IMR-90 (cell line): Measurements from ENCODE around the gene FAM110D. TPM values are rescaled to one million over a fixed set of nuclear protein-coding genes. Genes with fewer than 3 reads are reported as not detected.

Experiments used
- ATAC-seq: fragments of 200-7000 bp; cut with Tn5 transposase; 2 replicates; pipeline ENCODE4 v1.9.1; 2020; ENCODE audit warnings: low read depth, mild to moderate bottlenecking, moderate library complexity
- BruUV-seq: library from RNA; stranded (reverse); fragments of 400-500 nt; replicated peaks from 2 replicates; lab custom pipeline; 2021; lab: Mats Ljungman, UMichigan
- CTCF ChIA-PET: fragments of 300-600 bp; formaldehyde crosslinking; extraction: SDS; loops from one replicate; lab custom pipeline; 2021; ENCODE audit warnings: antibody characterized with exemption; lab: Yijun Ruan, JAX
- POLR2A ChIA-PET: fragments of 300-600 bp; sonication (Branson Sonifier 250); formaldehyde crosslinking; loops from one replicate; lab custom pipeline; 2022; ENCODE audit warnings: antibody characterized with exemption; ENCODE audit not compliant: unreplicated experiment; lab: Charles Lee
- DNase-seq: peaks from one replicate; pipeline ENCODE4 v3.0.0; 2013
- H2AFZ ChIP-seq: replicated peaks from 2 replicates; pipeline ENCODE3; 2013; ENCODE audit warnings: low read length, mild to moderate bottlenecking; ENCODE audit not compliant: poor library complexity
- H2AK5ac ChIP-seq: 2 replicates; pipeline ENCODE4 v1.6.1; 2013; ENCODE audit warnings: low read depth, low read length, inconsistent platforms
- H2AK9ac ChIP-seq: replicated peaks from 2 replicates; pipeline ENCODE3; 2013; ENCODE audit warnings: mild to moderate bottlenecking, low read depth, low read length, moderate library complexity; ENCODE audit not compliant: poor library complexity
- H2BK120ac ChIP-seq: 2 replicates; pipeline ENCODE4 v1.6.1; 2013; ENCODE audit warnings: low read depth, low read length, inconsistent platforms
- H2BK15ac ChIP-seq: 3 replicates; pipeline ENCODE4 v1.6.1; 2013; ENCODE audit warnings: low read depth, low read length, inconsistent platforms
- H2BK20ac ChIP-seq: 2 replicates; pipeline ENCODE4 v1.6.1; 2013; ENCODE audit warnings: low read depth, mild to moderate bottlenecking, inconsistent platforms, low read length, moderate library complexity
- H2BK5ac ChIP-seq: 2 replicates; pipeline ENCODE4 v1.6.1; 2013; ENCODE audit warnings: mild to moderate bottlenecking, low read depth, low read length, inconsistent platforms; ENCODE audit not compliant: poor library complexity, severe bottlenecking
- H3K14ac ChIP-seq: replicated peaks from 2 replicates; pipeline ENCODE4 v1.6.1; 2013; ENCODE audit warnings: low read depth, low read length, inconsistent platforms
- H3K18ac ChIP-seq: 2 replicates; pipeline ENCODE4 v1.6.1; 2013; ENCODE audit warnings: low read depth, low read length, control low read depth
- H3K23ac ChIP-seq: 2 replicates; pipeline ENCODE4 v1.6.1; 2013; ENCODE audit warnings: low read depth, low read length, inconsistent platforms
- H3K27ac ChIP-seq: 2 replicates; pipeline ENCODE4 v1.5.1; 2013; ENCODE audit warnings: mild to moderate bottlenecking, control low read depth, low read length; ENCODE audit not compliant: insufficient read depth
- H3K27me3 ChIP-seq: 2 replicates; pipeline ENCODE4 v1.6.1; 2013; ENCODE audit warnings: low read length; ENCODE audit not compliant: control insufficient read depth, insufficient read depth
- H3K36me3 ChIP-seq: 2 replicates; pipeline ENCODE4 v1.6.1; 2013; ENCODE audit warnings: low read length, mixed read lengths; ENCODE audit not compliant: control insufficient read depth, insufficient read depth
- H3K4ac ChIP-seq: 2 replicates; pipeline ENCODE4 v1.6.1; 2013; ENCODE audit warnings: low read depth, low read length, inconsistent platforms
- H3K4me1 ChIP-seq: 2 replicates; pipeline ENCODE4 v1.6.1; 2013; ENCODE audit warnings: low read length, mixed read lengths; ENCODE audit not compliant: control insufficient read depth, insufficient read depth
- H3K4me2 ChIP-seq: 2 replicates; pipeline ENCODE4 v1.6.1; 2013; ENCODE audit warnings: low read depth, mild to moderate bottlenecking, control low read depth, low read length, moderate library complexity
- H3K4me3 ChIP-seq: 2 replicates; pipeline ENCODE4 v1.5.1; 2013; ENCODE audit warnings: low read depth, mild to moderate bottlenecking, control low read depth, low read length, moderate library complexity; ENCODE audit not compliant: insufficient read depth
- H3K56ac ChIP-seq: 2 replicates; pipeline ENCODE4 v1.6.1; 2013; ENCODE audit warnings: low read length, inconsistent platforms; ENCODE audit not compliant: insufficient read depth; ENCODE audit errors: extremely low read depth
- H3K79me1 ChIP-seq, 2 experiments: 2 replicates each; pipeline ENCODE4 v1.6.1; 2013; ENCODE audit warnings: low read length in 2 of 2, inconsistent platforms in 1 of 2, low read depth in 1 of 2
- H3K9ac ChIP-seq: 2 replicates; pipeline ENCODE4 v1.6.1; 2013; ENCODE audit warnings: low read depth, low read length, control low read depth
- H3K9me1 ChIP-seq: 2 replicates; pipeline ENCODE4 v1.6.1; 2013; ENCODE audit warnings: low read length, inconsistent platforms; ENCODE audit not compliant: insufficient read depth
- H3K9me3 ChIP-seq: 2 replicates; pipeline ENCODE4 v1.6.1; 2013; ENCODE audit warnings: low read length; ENCODE audit not compliant: control insufficient read depth, insufficient read depth
- H4K20me1 ChIP-seq: 2 replicates; pipeline ENCODE4 v1.6.1; 2013; ENCODE audit warnings: low read length, inconsistent platforms; ENCODE audit not compliant: insufficient read depth
- H4K5ac ChIP-seq: 2 replicates; pipeline ENCODE4 v1.6.1; 2013; ENCODE audit warnings: mild to moderate bottlenecking, low read depth, low read length, control low read depth
- H4K8ac ChIP-seq, 2 experiments: 2 replicates each; pipeline ENCODE4 v1.6.1; 2013; ENCODE audit warnings: low read depth in 2 of 2, low read length in 2 of 2, control low read depth in 1 of 2, inconsistent platforms in 1 of 2
- H4K91ac ChIP-seq: 2 replicates; pipeline ENCODE4 v1.6.1; 2013; ENCODE audit warnings: low read depth, low read length, inconsistent platforms; ENCODE audit not compliant: insufficient read depth
- CEBPB ChIP-seq: IDR thresholded peaks from 2 replicates; pipeline ENCODE4 v1.6.1; 2012; ENCODE audit warnings: low read depth, low read length, improper control_type of control experiment
- RAD21 ChIP-seq: IDR thresholded peaks from 2 replicates; pipeline ENCODE4 v1.6.1; 2012; ENCODE audit warnings: low read length, improper control_type of control experiment
- WGBS, 2 experiments: methylation state at CpG; one replicate each; pipeline versions ENCODE4 v1.1.5 to v1.1.7; 2013; ENCODE audit warnings: missing lambda C conversion rate in 2 of 2; ENCODE audit not compliant: insufficient read length in 1 of 2; ENCODE audit errors: extremely low coverage in 2 of 2; 5-methylcytosine and 5-hydroxymethylcytosine counted together
- dilution Hi-C: fragments of 300-500 bp; cut with HindIII; formaldehyde crosslinking; loops from one replicate; pipeline ENCODE4 v1.14.3; 2018; ENCODE audit warnings: low sequenced_read_pairs; ENCODE audit not compliant: unreplicated experiment
- in situ Hi-C: fragments of 300-500 bp; cut with MboI; formaldehyde crosslinking; loops from 3 replicates; pipeline ENCODE4 v1.14.3; 2019; ENCODE audit warnings: low sequenced_read_pairs, inconsistent platforms, mixed read lengths
- intact Hi-C: fragments of 100-400 bp; cut with micrococcal nuclease; formaldehyde crosslinking; loops from 2 replicates; pipeline ENCODE4 v1.10.0; 2022
- polyA plus RNA-seq, 3 experiments: library from polyadenylated mRNA; depleted of rRNA; stranded (reverse); fragments of >200 nt; gene quantifications; 2 replicates each; pipeline ENCODE4 v1.2.3, GENCODE V29; 2012; ENCODE audit warnings: low replicate concordance in 1 of 3
- total RNA-seq: library from RNA; depleted of rRNA; stranded (reverse); fragments of >200 nt; gene quantifications from 2 replicates; pipeline ENCODE4 v1.2.3, GENCODE V29; 2012

The FAM110D gene
- total and polyA plus RNA-seq, 2 of the 4 experiments (the other 2 are of a cell fraction) = not detected

DNA sequence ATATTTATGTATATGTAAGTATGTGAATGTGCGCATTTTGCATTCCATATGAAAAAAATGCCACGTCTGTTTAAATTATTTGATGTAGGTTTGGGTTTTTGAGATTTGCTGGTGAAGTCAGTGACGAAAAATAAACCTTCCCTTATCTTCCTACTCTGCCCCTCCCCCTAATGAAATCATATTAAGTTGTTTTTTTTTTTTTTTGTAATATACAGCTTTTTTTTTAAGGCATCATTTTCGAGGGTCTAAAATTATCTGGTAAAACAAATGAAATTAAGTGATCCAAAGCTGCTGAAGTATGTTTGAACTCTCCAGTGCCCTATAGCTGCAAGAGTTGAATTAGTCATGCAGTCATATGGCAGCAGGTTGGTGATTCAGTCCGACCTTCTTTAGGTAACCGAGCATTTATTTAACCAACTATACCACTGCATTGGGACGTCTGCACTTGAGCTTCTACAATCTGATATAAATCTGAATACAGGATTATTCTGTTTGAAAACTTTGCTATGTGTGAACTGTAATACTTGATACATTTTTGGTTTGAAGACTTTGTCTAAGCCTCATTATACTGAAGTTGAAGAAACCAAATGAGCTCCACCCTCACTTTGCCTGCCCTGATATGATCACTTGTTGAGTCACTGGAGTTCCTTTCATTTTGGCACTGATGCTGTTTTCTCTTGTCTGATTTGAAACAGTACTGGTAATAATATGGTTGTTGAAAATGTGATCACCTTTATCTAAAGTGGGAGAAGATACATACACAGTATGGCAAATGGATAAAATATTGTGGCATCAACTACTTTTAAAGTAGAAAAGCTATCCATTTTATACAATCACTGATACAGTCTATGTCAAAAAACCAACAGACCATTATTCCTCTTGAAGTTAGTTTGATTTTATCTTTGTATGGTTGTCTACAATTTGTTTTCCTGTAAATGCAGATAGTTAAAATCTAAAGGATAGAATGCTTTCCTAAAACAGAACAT lies 35.6 kb upstream of the FAM110D start:
- no TSS peak for BruUV-seq
- POLR2A ChIA-PET = no interaction called here
- CTCF ChIA-PET = interaction anchor here (0.8 to 1.7 kb wide), 2 partner anchors 22 to 88 kb away, joined by 3 to 9 read pairs; no protein-coding TSS in a partner anchor

More for the DNA sequence above, 35.6 kb upstream of the FAM110D start:
- no peak overlapping the region for H2BK120ac ChIP-seq
- dilution Hi-C loops (no loop called here), intact Hi-C loops (no loop called here), in situ Hi-C loops (no loop called here)
- no CpG with 5 or more reads among the region's 7 CpGs for WGBS, 2 experiments
- no peak overlapping the region for H3K4me2 ChIP-seq
- no peaks in the 10 kb centered on the region for H3K9me3 ChIP-seq
- ATAC-seq = peak; percentile 57; the same call in 1 of the 2 replicates
- no peak overlapping the region for H4K5ac ChIP-seq
- H3K9ac ChIP-seq = no peak overlapping the region
- TF ChIP-seq CEBPB (peak; percentile 36; the same call in 1 of the 2 replicates), RAD21 (no peak)
- no peak overlapping the region for H2AK9ac ChIP-seq
- H3K4ac ChIP-seq = no peak overlapping the region
- H3K79me1 ChIP-seq = no peaks in the 10 kb centered on the region; a peak in 1 of 4 replicates
- no peak overlapping the region for H2AK5ac ChIP-seq
- H2BK5ac ChIP-seq = no peak overlapping the region
- H4K91ac ChIP-seq = no peak overlapping the region
- peaks cover 3% of the 10 kb centered on the region; the same call in 1 of the 2 replicates for H3K9me1 ChIP-seq
- H4K20me1 ChIP-seq = no peaks in the 10 kb centered on the region
- H3K4me3 ChIP-seq = no peak overlapping the region
- 0 out of 2 replicates have a peak, but pooled peaks cover 2% of the 10 kb centered on the region for H3K27me3 ChIP-seq
- no peak overlapping the region for H3K27ac ChIP-seq
- no peak overlapping the region for H3K56ac ChIP-seq
- no peak overlapping the region for H2BK15ac ChIP-seq
- peak; percentile 73 for DNase-seq
- H3K18ac ChIP-seq = no peak overlapping the region
- no peak overlapping the region for H4K8ac ChIP-seq
- H3K23ac ChIP-seq = no peak overlapping the region
- peaks cover 4% of the 10 kb centered on the region; the same call in 1 of the 2 replicates for H3K36me3 ChIP-seq
- H3K14ac ChIP-seq = no peak overlapping the region
- H2BK20ac ChIP-seq = no peak overlapping the region
- H2AFZ ChIP-seq = no peak overlapping the region
- 0 out of 2 replicates have a peak, but pooled peaks cover 1% of the 10 kb centered on the region for H3K4me1 ChIP-seq
